ENCODE data around the gene KDM4B. TPM values are rescaled to one million over a fixed set of nuclear protein-coding genes. Genes with fewer than 3 reads are reported as not detected.

Gene KDM4B
- total and polyA plus RNA-seq, 9 of the 15 experiments (the other 6 are each of a cell fraction or from before 2014, with no cell fraction given), result 0.21 to 29.9 (median 7.3) TPM

- Histone ChIP-seq H3K4me3 (no peak overlapping the region), H2AFZ (ENCODE audit: low read depth, low read length) (no peak overlapping the region), H3K36me3 (ENCODE audit: control insufficient read depth, insufficient read depth, low read length) (peaks cover 13% of the 10 kb centered on the region; the same call in 2 of the 3 replicates), H3K4me2 (ENCODE audit: insufficient read depth, low read length) (no peak overlapping the region), H3K9me3 (replicated peaks; ENCODE audit: control insufficient read depth, insufficient read depth, low read depth, low read length) (no peaks in the 10 kb centered on the region), H3K27ac (ENCODE audit: extremely low read depth, low read depth, low read length) (no peak overlapping the region), H3K4me1 (replicated peaks in 1 of 2; ENCODE audit: control insufficient read depth in 2 of 2, insufficient read depth in 2 of 2, low read length in 2 of 2) (peaks cover 0 to 9% of the 10 kb centered on the region in 2 experiments; a peak in 1 of 5 replicates), H3K9me1 (ENCODE audit: control insufficient read depth, insufficient read depth, low read length) (no peaks in the 10 kb centered on the region), H3K9ac (ENCODE audit: insufficient read depth in 1 of 2, low read depth in 2 of 2, low read length in 2 of 2) (no peak overlapping the region), H3K79me2 (ENCODE audit: control insufficient read depth, insufficient read depth, low read length) (peaks cover 66% of the 10 kb centered on the region), H4K20me1 (replicated peaks; ENCODE audit: control insufficient read depth, insufficient read depth, low read length) (peaks cover 23% of the 10 kb centered on the region), H3K27me3 (ENCODE audit: control insufficient read depth in 2 of 2, insufficient read depth in 2 of 2, low read length in 2 of 2) (no peaks in the 10 kb centered on the region)
- peak; percentile 16; the same call in 1 of the 2 replicates for TF ChIP-seq EGR1 (conservative IDR thresholded peaks at IDR 0.05)
- no peak for TF ChIP-seq ZNF696 (CRISPR knock-in tag; conservative IDR thresholded peaks at IDR 0.05)
- no peak for ATAC-seq
- no peak for DNase-seq (ENCODE audit: extremely low read depth in 1 of 4, low spot score in 3 of 4)
- no TSS peak for BruUV-seq (replicated peaks)
- WGBS (ENCODE audit: insufficient coverage, low coverage, missing lambda C conversion rate), result 65% methylated on average over 6 of the region's 6 CpGs
- in situ Hi-C loops (cut with MboI), result no loop called here
- ChIA-PET POLR2A (no interaction called here), CTCF (ENCODE audit: low intra/inter-chr PET ratio) (interaction anchor here (1.1 kb wide), 1 partner anchor 31 kb away, joined by 3 read pairs; no protein-coding TSS in a partner anchor)
- no peak for FAIRE-seq
- intact Hi-C loops (cut with micrococcal nuclease), result no loop called here
Observed at GRCh38 chr19:5000120-5000611, 31.3 kb downstream of the KDM4B start.

- H3K4me3 ChIP-seq, result no peak overlapping the region
- ChIA-PET CTCF (ENCODE audit: low intra/inter-chr PET ratio) (no interaction called here), POLR2A (interaction anchor here (0.6 to 0.9 kb wide), 2 partner anchors 14 to 137 kb away, joined by 3 to 5 read pairs; no protein-coding TSS in a partner anchor)
- peak; percentile 92 for ATAC-seq
- peaks cover 0 to 18% of the 10 kb centered on the region in 2 experiments; a peak in 2 of 5 replicates for H3K4me1 ChIP-seq (replicated peaks in 1 of 2; ENCODE audit: control insufficient read depth in 2 of 2, insufficient read depth in 2 of 2, low read length in 2 of 2)
- H3K27ac ChIP-seq (ENCODE audit: extremely low read depth, low read depth, low read length), result no peak overlapping the region
- no peaks in the 10 kb centered on the region for H3K9me3 ChIP-seq (replicated peaks; ENCODE audit: control insufficient read depth, insufficient read depth, low read depth, low read length)
- H3K27me3 ChIP-seq (ENCODE audit: control insufficient read depth in 2 of 2, insufficient read depth in 2 of 2, low read length in 2 of 2), result no peaks in the 10 kb centered on the region
- peaks cover 65% of the 10 kb centered on the region for H3K79me2 ChIP-seq (ENCODE audit: control insufficient read depth, insufficient read depth, low read length)
- 37% methylated on average over 3 of the region's 3 CpGs for WGBS (ENCODE audit: insufficient coverage, low coverage, missing lambda C conversion rate)
- no peak overlapping the region for H3K4me2 ChIP-seq (ENCODE audit: insufficient read depth, low read length)
- H3K36me3 ChIP-seq (ENCODE audit: control insufficient read depth, insufficient read depth, low read length), result peaks cover 8% of the 10 kb centered on the region; the same call in 2 of the 3 replicates
- peak; percentile 66 to 76 (median 70) for DNase-seq (ENCODE audit: extremely low read depth in 1 of 4, low spot score in 3 of 4)
- intact Hi-C loops (cut with micrococcal nuclease) (loop anchor here (1.0 kb wide), 1 partner anchor 28 kb away; no protein-coding TSS in a partner anchor), in situ Hi-C loops (cut with MboI) (no loop called here)
- peaks cover 17% of the 10 kb centered on the region for H4K20me1 ChIP-seq (replicated peaks; ENCODE audit: control insufficient read depth, insufficient read depth, low read length)
- H2AFZ ChIP-seq (ENCODE audit: low read depth, low read length), result no peak overlapping the region
- peak; percentile 90 for FAIRE-seq
- H3K9ac ChIP-seq (ENCODE audit: insufficient read depth in 1 of 2, low read depth in 2 of 2, low read length in 2 of 2), result no peak overlapping the region
- H3K9me1 ChIP-seq (ENCODE audit: control insufficient read depth, insufficient read depth, low read length), result no peaks in the 10 kb centered on the region
- no TSS peak for BruUV-seq (replicated peaks)
- TF ChIP-seq RAD21 (CRISPR knock-in tag; conservative IDR thresholded peaks at IDR 0.05 in 1 of 2, IDR thresholded peaks at IDR 0.05 in 1 of 2) (peak in 1 of 2 experiments; percentile 56; a peak in 2 of 4 replicates), ZNF143 (CRISPR knock-in tag; IDR thresholded peaks at IDR 0.05) (no peak), SMARCA4 (IDR thresholded peaks at IDR 0.05) (0 out of 2 replicates have a peak, but pooled peaks have one; percentile 21), MEIS2 (IDR thresholded peaks at IDR 0.05; ENCODE audit: partially characterized antibody) (no peak), ZNF12 (CRISPR knock-in tag; IDR thresholded peaks at IDR 0.05) (no peak), TEAD4 (IDR thresholded peaks at IDR 0.05; ENCODE audit: low read length) (0 out of 2 replicates have a peak, but pooled peaks have one; percentile 15), TEAD4 (CRISPR knock-in tag; IDR thresholded peaks at IDR 0.05; ENCODE audit: borderline replicate concordance) (no peak), PCBP2 (IDR thresholded peaks at IDR 0.05; ENCODE audit: low read depth, low read length, poor library complexity, severe bottlenecking) (no peak), ARNT (IDR thresholded peaks at IDR 0.05) (0 out of 4 replicates have a peak, but pooled peaks of 1 of the 2 experiments have one; percentile 34), ZBTB7A (IDR thresholded peaks at IDR 0.05; ENCODE audit: borderline replicate concordance, control insufficient read depth, low read depth, low read length) (no peak), SMARCE1 (IDR thresholded peaks at IDR 0.05) (0 out of 2 replicates have a peak, but pooled peaks have one; percentile 9)
- TF ChIP-seq, protein P1, sequence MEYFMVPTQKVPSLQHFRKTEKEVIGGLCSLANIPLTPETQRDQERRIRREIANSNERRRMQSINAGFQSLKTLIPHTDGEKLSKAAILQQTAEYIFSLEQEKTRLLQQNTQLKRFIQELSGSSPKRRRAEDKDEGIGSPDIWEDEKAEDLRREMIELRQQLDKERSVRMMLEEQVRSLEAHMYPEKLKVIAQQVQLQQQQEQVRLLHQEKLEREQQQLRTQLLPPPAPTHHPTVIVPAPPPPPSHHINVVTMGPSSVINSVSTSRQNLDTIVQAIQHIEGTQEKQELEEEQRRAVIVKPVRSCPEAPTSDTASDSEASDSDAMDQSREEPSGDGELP (CRISPR knock-in tag; IDR thresholded peaks at IDR 0.05; ENCODE audit: borderline replicate concordance), result peak; percentile 59; the same call in 1 of the 2 replicates
Observed at GRCh38 chr19:5001615-5002014, 32.7 kb downstream of the KDM4B start.
